ENCODE measurements around the gene INS. TPM values are rescaled to one million over a fixed set of nuclear protein-coding genes. Genes with fewer than 3 reads are reported as not detected.

The INS gene
- total RNA-seq, 1 experiment from 2014 or later = not detected

DNA sequence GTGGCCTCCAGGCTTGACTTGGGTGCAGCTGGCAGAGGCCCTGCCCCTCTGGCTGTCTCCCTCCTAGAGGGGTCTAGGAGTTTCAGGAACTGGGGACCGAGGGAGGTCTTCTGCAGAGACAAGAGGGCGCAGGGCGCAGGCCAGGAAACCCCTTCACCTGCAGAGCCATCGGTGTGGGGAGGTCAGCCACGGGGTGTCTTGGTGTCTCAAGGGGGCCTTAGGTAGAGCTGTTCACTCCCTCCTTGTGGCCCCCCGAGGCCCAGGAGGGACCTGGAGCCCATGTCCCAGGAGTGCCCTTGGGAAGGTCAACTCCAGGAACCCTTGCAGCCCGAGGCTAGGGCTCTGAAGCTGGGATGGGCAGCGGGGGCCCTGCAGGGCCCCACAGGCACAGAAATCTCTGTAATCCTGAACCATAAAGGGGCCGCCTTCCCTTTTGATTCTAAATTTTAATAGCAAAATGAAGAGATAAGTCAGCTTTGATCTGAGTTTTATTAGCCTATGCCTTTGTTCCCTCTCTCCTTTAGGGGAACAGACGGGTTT, 42.0 kb upstream of the INS start:
- Histone ChIP-seq H3K9me3 (replicated peaks) (no peaks in the 10 kb centered on the region), H3K36me3 (no peaks in the 10 kb centered on the region), H3K27me3 (replicated peaks) (peaks cover 5% of the 10 kb centered on the region; the same call in 1 of the 2 replicates), H3K4me3 (no peak overlapping the region), H3K4me1 (replicated peaks) (no peaks in the 10 kb centered on the region), H3K27ac (no peak overlapping the region)
- no peak for DNase-seq (ENCODE audit: low read depth in 1 of 2, low spot score in 2 of 2)

DNA sequence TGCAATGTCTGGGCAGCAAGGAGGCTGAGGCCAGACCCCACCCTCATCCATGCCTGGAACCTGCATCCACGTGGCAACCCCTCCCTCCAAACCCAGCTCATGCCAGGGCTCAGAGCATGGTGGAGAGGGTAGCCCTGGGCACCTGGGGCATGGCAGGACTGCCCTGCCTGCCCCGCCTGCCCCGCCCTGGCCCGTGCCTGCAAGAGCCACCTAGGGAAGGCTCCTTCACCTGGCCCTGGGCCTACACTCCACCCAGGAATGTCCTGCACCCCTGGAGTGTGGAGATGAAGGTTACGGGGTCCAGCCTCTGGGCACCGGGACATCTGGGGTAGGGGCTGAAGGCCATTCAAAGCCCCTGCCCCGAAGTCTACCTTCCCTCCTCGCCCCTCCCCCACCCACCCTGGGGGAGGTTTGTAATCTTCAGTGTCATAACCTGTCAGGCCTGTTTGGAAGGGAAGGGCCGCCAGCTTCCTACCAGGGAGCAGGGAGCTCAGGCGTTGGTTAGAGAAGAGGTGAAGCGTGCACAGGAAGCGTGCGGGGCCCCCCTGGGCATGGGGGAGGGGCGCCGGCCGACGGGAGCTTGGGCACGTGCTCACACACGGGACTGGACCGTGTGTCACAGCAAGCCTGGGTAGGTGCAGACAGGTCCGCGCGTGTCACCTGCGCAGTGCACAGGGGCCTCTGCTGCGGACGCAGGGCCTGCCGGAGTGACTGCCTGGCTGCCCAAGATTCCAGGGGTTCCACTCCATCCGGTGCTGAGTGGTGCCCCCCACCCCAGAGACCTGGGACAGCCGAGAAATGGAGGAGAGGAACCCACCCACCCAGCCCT, 41.3 kb upstream of the INS start:
- Histone ChIP-seq H3K27ac (no peak overlapping the region), H3K36me3 (no peaks in the 10 kb centered on the region), H3K4me3 (no peak overlapping the region), H3K27me3 (replicated peaks) (peaks cover 3% of the 10 kb centered on the region; the same call in 1 of the 2 replicates), H3K9me3 (replicated peaks) (no peaks in the 10 kb centered on the region), H3K4me1 (replicated peaks) (no peaks in the 10 kb centered on the region)
- DNase-seq (ENCODE audit: low read depth in 1 of 2, low spot score in 2 of 2) = no peak

DNA sequence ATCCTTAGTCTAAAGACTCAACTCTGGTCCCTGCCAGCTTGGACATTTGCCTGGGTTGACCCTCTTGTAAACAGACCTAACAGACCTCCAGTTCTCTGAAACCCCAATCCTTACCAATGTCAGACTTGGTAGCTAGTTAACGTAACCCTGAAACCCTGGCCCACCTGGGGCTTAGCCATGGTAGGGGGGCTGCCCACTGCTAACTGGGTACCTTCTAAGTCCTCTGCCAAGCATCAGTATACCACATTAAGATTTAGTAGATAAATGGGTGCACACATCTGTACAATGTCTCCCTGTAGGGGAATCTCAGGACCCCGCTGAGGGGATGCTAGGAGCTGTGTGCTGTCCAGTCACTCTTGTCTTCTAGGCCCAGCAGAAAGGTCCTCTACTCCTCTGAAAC, 40.5 kb upstream of the INS start:
- DNase-seq (ENCODE audit: low read depth in 1 of 2, low spot score in 2 of 2) = no peak
- peaks cover 8% of the 10 kb centered on the region for H3K27me3 ChIP-seq (replicated peaks)
- H3K36me3 ChIP-seq = no peaks in the 10 kb centered on the region
- H3K27ac ChIP-seq = no peak overlapping the region
- H3K4me1 ChIP-seq (replicated peaks) = no peaks in the 10 kb centered on the region
- H3K4me3 ChIP-seq = no peak overlapping the region
- no peaks in the 10 kb centered on the region for H3K9me3 ChIP-seq (replicated peaks)

DNA sequence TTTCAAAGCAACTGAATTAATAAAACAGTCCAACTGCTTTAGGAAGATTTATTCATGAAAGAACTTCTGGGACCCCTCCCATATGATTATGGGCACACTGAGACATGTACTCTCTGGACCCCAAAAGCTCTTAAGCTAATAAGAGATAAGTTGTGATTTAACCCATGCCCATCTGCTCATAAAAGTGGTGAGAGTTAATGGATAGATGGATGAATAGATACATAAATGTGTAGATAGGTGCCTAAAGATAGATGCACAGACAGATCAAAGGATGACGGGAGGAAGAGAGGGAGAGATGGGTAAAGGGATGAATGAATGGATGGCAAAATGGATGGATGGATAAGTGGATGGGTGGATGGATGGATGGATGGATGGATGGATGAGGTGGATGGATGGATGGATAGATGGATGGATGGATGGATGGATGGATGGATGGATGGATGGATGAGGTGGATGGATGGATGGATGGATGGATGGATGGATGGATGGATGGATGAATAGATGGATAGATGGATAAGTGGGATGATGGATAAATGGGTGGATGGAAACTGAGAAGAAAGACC, 40.0 kb upstream of the INS start:
- Histone ChIP-seq H3K27ac (no peak overlapping the region), H3K27me3 (replicated peaks) (peaks cover 12% of the 10 kb centered on the region), H3K4me3 (no peak overlapping the region), H3K9me3 (replicated peaks) (no peaks in the 10 kb centered on the region), H3K36me3 (no peaks in the 10 kb centered on the region), H3K4me1 (replicated peaks) (no peaks in the 10 kb centered on the region)
- DNase-seq (ENCODE audit: low read depth in 1 of 2, low spot score in 2 of 2) = no peak

DNA sequence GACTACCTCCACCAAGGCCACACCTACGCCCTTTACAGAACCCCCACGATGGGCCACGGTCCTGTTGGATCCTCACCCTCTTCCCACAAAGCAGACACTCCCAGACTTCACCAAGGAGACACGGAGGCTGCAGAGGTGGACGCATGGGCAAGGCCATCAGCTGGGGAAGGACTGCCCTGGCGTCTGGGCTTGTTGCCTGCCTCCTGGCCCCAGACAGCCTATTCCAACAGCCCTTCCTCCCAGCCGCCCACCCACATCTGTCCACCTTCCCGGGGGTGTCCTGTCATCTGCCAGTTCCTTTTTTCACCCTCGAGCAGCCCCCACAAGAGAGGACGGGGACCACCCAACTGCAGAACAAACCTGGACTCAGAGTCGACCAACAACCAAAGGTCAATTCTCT, 39.5 kb upstream of the INS start:
- no peaks in the 10 kb centered on the region for H3K4me1 ChIP-seq (replicated peaks)
- H3K9me3 ChIP-seq (replicated peaks) = no peaks in the 10 kb centered on the region
- H3K27me3 ChIP-seq (replicated peaks) = peaks cover 13% of the 10 kb centered on the region
- H3K4me3 ChIP-seq = no peak overlapping the region
- no peak overlapping the region for H3K27ac ChIP-seq
- no peaks in the 10 kb centered on the region for H3K36me3 ChIP-seq
- no peak for DNase-seq (ENCODE audit: low read depth in 1 of 2, low spot score in 2 of 2)

DNA sequence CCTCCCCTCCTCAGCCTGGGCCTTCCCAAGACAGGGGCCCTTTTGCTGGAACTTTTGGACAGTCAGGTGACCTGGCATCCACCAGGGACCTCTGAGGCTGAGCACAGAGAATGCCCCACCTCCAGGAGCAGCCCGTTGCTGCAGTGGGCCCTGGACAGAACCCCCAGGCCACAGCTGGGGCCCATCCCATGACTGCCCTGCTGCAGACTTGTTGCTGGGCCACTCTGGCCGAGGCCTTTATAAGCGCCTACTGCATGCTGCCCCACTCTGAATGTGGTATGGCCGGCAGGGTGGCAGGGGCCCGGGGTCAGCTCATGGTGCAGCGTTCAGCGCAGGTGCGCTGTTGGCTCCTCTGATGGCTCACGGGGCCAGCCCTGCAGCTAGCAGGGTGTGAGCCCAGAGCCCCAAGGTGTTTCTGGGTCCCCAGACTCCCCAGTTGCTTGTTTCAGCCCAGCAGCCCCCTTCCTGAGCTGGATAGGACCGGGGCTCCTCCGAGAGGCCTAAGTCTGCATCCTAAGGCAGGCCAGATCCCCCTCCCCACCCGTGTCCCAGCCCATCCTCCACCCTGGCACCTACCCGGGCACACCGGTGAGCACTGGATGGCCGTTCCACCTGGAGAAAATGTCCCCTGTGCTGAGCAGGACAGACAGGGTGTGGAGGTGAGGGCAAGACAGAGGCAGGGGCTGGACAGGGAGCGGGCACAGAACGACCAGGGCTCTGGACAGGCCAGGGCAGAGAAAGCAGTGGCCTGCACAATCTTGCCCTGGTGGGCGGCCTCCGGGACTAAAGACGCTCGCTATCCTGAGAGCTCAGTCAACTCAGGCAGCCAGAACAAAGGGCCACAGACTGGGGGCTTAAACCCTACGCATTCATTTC, 38.7 kb upstream of the INS start:
- no peaks in the 10 kb centered on the region for H3K4me1 ChIP-seq (replicated peaks)
- H3K27me3 ChIP-seq (replicated peaks) = peaks cover 13% of the 10 kb centered on the region
- no peak for DNase-seq (ENCODE audit: low read depth in 1 of 2, low spot score in 2 of 2)
- no peak overlapping the region for H3K27ac ChIP-seq
- no peaks in the 10 kb centered on the region for H3K36me3 ChIP-seq
- H3K9me3 ChIP-seq (replicated peaks) = no peaks in the 10 kb centered on the region
- H3K4me3 ChIP-seq = no peak overlapping the region

DNA sequence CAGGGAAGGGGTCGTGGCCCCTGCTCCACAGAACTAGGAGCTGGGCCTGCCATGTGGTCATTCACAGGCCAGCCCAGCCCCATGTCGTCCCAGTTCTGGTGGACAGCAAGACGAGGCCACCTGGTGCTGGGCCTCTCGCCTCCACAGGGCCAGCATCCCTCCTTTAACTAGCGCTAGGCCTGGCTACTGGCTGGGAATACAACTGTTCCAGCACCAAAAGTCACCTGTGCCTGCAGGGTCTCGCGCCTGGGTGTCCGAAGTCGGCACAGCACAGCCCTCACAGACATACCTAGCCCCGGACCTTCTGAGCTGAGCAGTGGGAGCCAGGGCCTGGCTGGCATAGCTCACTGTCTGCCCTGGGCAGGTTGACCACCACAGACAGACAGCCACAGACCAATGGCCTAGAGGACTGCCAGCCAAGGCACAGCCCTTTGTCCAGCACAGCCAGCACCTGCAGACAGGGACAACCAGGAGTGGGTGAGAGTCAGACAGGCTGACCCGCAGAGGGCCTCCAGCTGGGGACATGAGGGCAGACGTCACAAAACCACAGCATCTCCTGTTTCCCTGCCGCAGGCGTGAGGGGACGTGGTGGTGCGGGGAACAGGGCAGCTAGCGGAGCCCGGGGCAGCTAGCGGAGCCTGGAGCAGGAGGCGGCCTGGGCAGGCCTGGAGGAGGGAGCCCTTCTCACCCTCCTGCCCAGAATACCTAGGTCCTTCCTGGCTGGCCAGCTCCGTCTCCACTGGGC, 37.8 kb upstream of the INS start:
- no peaks in the 10 kb centered on the region for H3K36me3 ChIP-seq

DNA sequence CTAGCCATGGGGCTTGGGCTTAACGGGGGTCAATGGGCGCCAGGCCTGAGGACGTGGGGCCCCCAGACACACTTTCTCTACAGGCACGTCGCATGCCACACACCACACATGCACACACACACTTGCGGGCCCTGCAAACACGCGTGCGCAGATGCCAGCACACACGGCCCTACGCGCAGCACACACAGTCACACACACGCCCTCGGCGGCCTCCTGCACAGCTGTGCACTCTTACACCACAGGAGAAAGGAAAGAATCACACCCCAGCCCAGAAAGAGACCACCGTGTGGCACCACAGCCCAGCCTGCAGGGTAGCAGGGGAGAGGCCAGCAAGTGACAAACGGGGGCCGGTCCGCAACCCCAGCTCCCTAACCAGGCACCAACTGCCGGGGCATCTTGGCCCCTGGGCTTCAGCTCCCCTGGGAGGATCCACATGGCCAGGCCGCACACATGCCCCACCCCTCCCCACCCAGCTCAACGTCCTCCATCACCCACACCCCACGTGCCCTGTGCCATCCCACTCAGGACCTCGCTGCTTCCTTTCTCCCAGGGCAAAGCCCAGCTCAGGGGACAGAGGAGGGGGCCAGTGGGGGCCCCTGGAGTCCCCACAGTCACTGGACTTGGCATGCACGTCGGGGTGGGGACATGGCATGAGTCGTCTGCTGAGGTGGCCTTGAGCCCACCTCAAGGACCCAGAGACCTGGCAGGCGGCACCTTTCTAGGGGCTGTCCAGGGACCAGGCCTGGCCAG, 36.9 kb upstream of the INS start:
- Histone ChIP-seq H3K36me3 (no peaks in the 10 kb centered on the region), H3K27ac (no peak overlapping the region), H3K27me3 (replicated peaks) (peaks cover 15% of the 10 kb centered on the region), H3K4me3 (no peak overlapping the region), H3K4me1 (replicated peaks) (no peaks in the 10 kb centered on the region), H3K9me3 (replicated peaks) (no peaks in the 10 kb centered on the region)
- no peak for DNase-seq (ENCODE audit: low read depth in 1 of 2, low spot score in 2 of 2)

More for the DNA sequence above, 37.8 kb upstream of the INS start:
- DNase-seq (ENCODE audit: low read depth in 1 of 2, low spot score in 2 of 2) = no peak
- no peak overlapping the region for H3K4me3 ChIP-seq
- peaks cover 15% of the 10 kb centered on the region for H3K27me3 ChIP-seq (replicated peaks)
- H3K9me3 ChIP-seq (replicated peaks) = no peaks in the 10 kb centered on the region
- H3K4me1 ChIP-seq (replicated peaks) = no peaks in the 10 kb centered on the region
- no peak overlapping the region for H3K27ac ChIP-seq

DNA sequence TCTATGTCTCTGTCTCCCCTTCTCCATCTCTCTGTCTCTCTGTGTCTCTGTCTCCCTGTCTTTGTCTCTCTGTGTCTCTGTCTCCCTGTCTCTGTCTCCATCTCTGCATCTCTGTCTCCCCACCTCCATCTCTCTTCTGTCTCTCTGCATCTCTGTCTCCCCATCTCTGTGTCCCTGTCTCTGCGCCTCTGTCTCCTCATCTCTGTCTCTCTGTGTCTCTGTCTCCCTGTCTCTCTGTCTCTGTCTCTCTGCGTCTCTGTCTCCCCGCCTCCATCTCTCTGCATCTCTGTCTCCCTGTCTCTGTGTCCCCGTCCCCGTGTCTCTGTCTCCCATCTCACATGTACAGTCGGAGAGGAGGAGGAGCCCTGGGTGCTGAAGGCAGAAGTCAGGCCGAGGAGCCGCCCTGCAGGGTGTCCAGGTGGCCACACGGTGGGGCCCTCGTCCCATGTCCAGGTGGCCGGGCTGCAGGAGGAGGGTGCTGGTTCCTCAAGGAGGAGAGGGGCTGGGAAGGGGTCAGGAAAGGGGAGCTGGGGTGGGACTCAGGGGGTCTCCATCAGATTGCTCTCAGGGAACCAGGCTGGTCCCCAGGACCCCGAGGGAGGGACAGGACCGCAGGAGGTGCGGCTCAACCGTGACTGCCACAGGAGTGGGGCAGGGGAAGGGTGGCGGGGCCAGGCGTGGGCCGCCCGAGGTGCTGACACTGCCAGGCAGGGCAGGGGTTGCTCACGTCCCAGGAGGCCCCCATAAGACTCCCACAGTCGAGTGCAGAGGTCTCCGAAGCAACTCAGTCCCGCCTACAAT, 36.2 kb upstream of the INS start:
- H3K27ac ChIP-seq = no peak overlapping the region
- H3K4me3 ChIP-seq = no peak overlapping the region
- H3K27me3 ChIP-seq (replicated peaks) = peaks cover 15% of the 10 kb centered on the region
- H3K36me3 ChIP-seq = no peaks in the 10 kb centered on the region
- H3K4me1 ChIP-seq (replicated peaks) = no peaks in the 10 kb centered on the region
- DNase-seq (ENCODE audit: low read depth in 1 of 2, low spot score in 2 of 2) = peak; percentile 55 to 82
- H3K9me3 ChIP-seq (replicated peaks) = no peaks in the 10 kb centered on the region

DNA sequence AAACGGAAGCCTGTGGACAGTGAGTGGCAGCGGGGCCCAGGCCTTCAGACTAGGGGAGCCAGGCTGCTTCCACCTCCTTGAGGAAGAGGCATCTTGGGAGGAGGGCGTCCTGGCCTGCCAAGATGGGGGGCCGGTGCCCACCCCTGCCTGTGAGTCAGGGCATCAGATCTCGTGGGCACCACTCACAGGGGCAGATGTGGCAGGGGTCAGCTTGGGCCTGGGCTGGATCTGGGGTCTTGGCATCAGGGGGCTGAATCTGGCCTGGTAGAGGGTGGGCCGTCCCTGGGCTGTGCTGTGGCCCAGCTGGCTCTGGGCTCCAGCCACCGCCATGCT, 34.7 kb upstream of the INS start:
- H3K27ac ChIP-seq = no peak overlapping the region
- no peaks in the 10 kb centered on the region for H3K4me1 ChIP-seq (replicated peaks)
- no peaks in the 10 kb centered on the region for H3K36me3 ChIP-seq
- no peak for DNase-seq (ENCODE audit: low read depth in 1 of 2, low spot score in 2 of 2)
- peaks cover 23% of the 10 kb centered on the region for H3K27me3 ChIP-seq (replicated peaks)
- H3K4me3 ChIP-seq = no peak overlapping the region
- no peaks in the 10 kb centered on the region for H3K9me3 ChIP-seq (replicated peaks)

DNA sequence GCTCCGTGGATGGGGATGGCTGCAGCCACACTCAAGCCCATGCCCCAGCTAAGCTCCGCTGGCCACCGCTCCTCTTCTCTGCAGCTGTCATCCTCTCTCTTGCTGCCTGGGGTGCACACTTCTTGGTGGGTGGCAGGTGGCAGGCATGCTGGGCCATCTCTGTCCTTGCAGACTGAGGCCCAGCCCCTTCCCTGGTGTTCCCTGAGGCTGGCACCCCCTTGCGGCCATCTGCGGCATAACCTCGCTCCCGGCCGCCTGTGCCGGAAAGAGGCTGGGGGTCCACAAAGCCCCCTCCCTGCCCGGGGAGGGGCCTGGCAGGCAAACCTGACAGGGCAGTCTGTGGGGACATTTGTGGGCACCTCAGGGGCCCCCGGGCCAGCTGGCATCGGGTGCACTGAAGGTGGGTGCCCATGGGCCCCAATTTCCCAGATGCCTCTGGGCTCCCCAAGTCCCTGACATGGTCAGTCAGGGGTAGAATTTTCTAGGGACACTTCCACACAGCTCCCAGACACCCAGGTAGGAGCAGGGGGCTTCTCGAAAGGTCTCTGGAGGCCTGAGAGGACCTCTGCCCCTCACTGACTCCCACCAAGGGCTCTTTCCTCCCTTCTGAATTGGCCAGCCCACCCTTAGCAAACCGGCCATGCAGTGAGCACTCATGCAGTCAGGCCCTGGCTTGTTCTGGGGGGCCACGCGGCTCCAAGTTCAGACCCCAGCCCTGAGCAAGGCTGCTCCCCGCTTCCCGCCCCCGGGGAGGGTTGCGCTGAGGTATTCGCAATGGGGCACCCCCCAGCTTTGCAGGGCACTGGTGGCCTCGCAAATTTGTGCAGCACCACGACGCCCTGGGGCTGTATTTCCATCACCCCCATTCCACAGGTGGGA, 34.1 kb upstream of the INS start:
- Histone ChIP-seq H3K4me3 (no peak overlapping the region), H3K4me1 (replicated peaks) (no peaks in the 10 kb centered on the region)

More for the DNA sequence above, 34.1 kb upstream of the INS start:
- no peaks in the 10 kb centered on the region for H3K9me3 ChIP-seq (replicated peaks)
- H3K36me3 ChIP-seq = no peaks in the 10 kb centered on the region
- H3K27me3 ChIP-seq (replicated peaks) = peaks cover 29% of the 10 kb centered on the region
- DNase-seq (ENCODE audit: low read depth in 1 of 2, low spot score in 2 of 2) = peak; percentile 63 to 77
- no peak overlapping the region for H3K27ac ChIP-seq
